Thyroid gland (tissue), 4 donors: Measurements from ENCODE around the gene HEPHL1. TPM values are rescaled to one million over a fixed set of nuclear protein-coding genes. Genes with fewer than 3 reads are reported as not detected.
A peak's percentile ranks its signal among the peaks of the same experiment; 100 is the strongest.

Experiments used
- DNase-seq, 2 donors: peaks; one replicate each; pipeline ENCODE4 v3.0.0-alpha.2; 2019
- H3K27ac ChIP-seq, 3 donors: fragments of 200-600 bp; sonication (generic); 1 replicate in 2 of 3; 2 replicates in 1 of 3; pipeline ENCODE4 v1.5.1; 2016 to 2019; ENCODE audit warnings: mild to moderate bottlenecking in 1 of 3, moderate library complexity in 1 of 3
- H3K27me3 ChIP-seq: fragments of 200-600 bp; sonication (generic); one replicate; pipeline ENCODE4 v1.5.1; 2019
- H3K36me3 ChIP-seq, 2 donors: fragments of 200-600 bp; sonication (generic); one replicate each; pipeline ENCODE4 v1.5.1; 2016 to 2019
- H3K4me1 ChIP-seq, 2 donors: fragments of 200-600 bp; sonication (generic); one replicate each; pipeline ENCODE4 v1.5.1; 2017 to 2019
- H3K4me3 ChIP-seq, 3 donors: fragments of 200-600 bp; sonication (generic); replicated peaks in 1 of 3; 1 replicate in 2 of 3; 2 replicates in 1 of 3; pipeline ENCODE4 v1.5.1; 2016; ENCODE audit warnings: mild to moderate bottlenecking in 1 of 3
- H3K9me3 ChIP-seq: fragments of 200-600 bp; sonication (generic); one replicate; pipeline ENCODE4 v1.5.1; 2017
- POLR2A ChIP-seq, 2 donors: fragments of 450-650 bp; IDR thresholded peaks; one replicate each; pipeline ENCODE4 v1.6.1; 2017; ENCODE audit warnings: antibody characterized with exemption in 2 of 2, mild to moderate bottlenecking in 2 of 2, moderate library complexity in 1 of 2
- WGBS, 2 donors: methylation state at CpG; one replicate each; pipeline ENCODE4 v1.1.5; 2017; 5-methylcytosine and 5-hydroxymethylcytosine counted together
- intact Hi-C: fragments of 100-400 bp; cut with DNase I; formaldehyde crosslinking; loops from one replicate; pipeline ENCODE4 v1.15.1; 2023
- total RNA-seq, 4 donors: library from RNA; depleted of rRNA; stranded (reverse); fragments of >200 nt; gene quantifications; one replicate each; pipeline ENCODE4 v1.2.3, GENCODE V29; 2016
- TF ChIP-seq, protein P1 (sequence below), 6 experiments: fragments of 200-600 bp in 3 of 6; fragments of 450-650 bp in 3 of 6; sonication (generic) in 3 of 6; IDR thresholded peaks; one replicate each; pipeline ENCODE4 v1.5.1; 2016 to 2019; ENCODE audit warnings: antibody characterized with exemption in 6 of 6, mild to moderate bottlenecking in 2 of 6, inconsistent platforms in 1 of 6, moderate library complexity in 1 of 6

Gene HEPHL1
- total RNA-seq, 4 donors from 2014 or later: 0.21 to 0.24 TPM; not detected in 2

DNA sequence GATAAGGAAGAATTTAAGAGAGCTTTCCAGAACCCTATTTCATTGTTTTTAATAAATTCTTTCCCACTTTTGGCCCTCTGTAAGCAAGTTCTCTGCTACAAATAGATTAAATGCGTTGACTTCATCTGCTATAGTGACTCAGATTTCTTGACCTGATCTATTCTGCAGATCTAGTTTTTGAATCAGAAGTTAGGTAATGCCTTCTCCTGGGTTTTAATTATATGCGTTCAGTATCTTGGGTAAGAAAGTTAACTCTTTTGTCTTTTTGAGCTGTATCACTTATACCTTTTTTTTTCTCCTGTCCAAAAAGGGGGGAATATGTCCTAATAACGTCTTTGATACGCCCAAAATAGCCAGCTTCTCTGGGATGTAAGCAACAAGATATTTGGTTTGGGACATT lies 2.4 kb upstream of the HEPHL1 start:
- Histone ChIP-seq H3K9me3 (no peaks in the 10 kb centered on the region), H3K4me3 (no peak overlapping the region), H3K27me3 (no peaks in the 10 kb centered on the region), H3K4me1 (peaks cover 0 to 5% of the 10 kb centered on the region in 2 donors), H3K27ac (no peak overlapping the region), H3K36me3 (no peaks in the 10 kb centered on the region)
- TF ChIP-seq POLR2A (IDR thresholded peaks at IDR 0.05): no peak
- TF ChIP-seq, protein P1, sequence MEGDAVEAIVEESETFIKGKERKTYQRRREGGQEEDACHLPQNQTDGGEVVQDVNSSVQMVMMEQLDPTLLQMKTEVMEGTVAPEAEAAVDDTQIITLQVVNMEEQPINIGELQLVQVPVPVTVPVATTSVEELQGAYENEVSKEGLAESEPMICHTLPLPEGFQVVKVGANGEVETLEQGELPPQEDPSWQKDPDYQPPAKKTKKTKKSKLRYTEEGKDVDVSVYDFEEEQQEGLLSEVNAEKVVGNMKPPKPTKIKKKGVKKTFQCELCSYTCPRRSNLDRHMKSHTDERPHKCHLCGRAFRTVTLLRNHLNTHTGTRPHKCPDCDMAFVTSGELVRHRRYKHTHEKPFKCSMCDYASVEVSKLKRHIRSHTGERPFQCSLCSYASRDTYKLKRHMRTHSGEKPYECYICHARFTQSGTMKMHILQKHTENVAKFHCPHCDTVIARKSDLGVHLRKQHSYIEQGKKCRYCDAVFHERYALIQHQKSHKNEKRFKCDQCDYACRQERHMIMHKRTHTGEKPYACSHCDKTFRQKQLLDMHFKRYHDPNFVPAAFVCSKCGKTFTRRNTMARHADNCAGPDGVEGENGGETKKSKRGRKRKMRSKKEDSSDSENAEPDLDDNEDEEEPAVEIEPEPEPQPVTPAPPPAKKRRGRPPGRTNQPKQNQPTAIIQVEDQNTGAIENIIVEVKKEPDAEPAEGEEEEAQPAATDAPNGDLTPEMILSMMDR (IDR thresholded peaks at IDR 0.05): no peak
- 41 to 58% methylated on average over 4 of the region's 4 CpGs for WGBS, 2 donors
- DNase-seq: no peak
- intact Hi-C loops: no loop called here

DNA sequence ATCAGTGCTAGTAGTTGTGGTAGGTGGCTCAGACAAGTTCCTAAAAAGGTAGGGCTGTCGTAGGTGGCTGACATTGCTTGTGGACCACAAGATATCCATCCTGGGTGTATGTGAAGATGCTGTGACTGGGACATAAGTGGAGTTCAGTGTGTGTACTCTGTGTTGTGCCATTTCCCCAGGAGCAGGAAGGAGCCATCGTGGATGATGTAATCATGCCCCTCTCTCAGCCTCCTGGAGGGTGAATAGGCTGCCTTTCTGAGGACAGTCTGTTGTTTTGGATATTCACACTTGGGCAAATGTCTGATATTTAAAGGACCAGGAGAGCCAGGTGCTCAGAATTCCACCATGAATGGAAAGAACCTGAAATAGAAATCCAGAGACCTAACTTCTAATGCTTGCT lies 2.7 kb downstream of the HEPHL1 start:
- no peaks in the 10 kb centered on the region for H3K36me3 ChIP-seq
- DNase-seq: peak; percentile 19 to 23
- WGBS, 2 donors: 35 to 48% methylated on average over 2 of the region's 2 CpGs

DNA sequence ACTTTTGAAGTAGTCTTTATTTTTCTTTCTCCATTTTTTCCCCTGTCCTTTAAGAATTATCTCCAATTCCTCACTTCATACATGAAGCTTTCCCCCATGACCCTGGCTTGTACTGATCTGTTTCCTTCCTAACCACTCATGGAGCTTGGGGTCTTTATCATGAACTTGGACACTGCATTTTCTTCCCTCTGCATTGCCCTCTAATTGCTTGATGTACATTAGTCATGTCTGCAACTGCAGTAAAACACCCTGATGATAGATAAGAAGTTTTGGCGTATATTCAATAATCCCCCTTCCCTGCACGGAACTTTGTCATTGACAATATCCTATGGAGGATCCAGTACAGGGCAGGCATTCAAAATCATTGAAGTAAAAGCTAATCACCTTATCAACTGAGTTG lies 3.4 kb downstream of the HEPHL1 start:
- WGBS, 2 donors: 84 to 85% methylated on average over 2 of the region's 2 CpGs
- Histone ChIP-seq H3K27ac (no peak overlapping the region), H3K36me3 (no peaks in the 10 kb centered on the region), H3K4me1 (peaks cover 0 to 5% of the 10 kb centered on the region in 2 donors), H3K9me3 (no peaks in the 10 kb centered on the region), H3K27me3 (no peaks in the 10 kb centered on the region), H3K4me3 (no peak overlapping the region)
- no peak for DNase-seq
- TF ChIP-seq, protein P1 (IDR thresholded peaks at IDR 0.05): no peak
- TF ChIP-seq POLR2A (IDR thresholded peaks at IDR 0.05): no peak
- intact Hi-C loops: no loop called here

More for the DNA sequence above, 2.7 kb downstream of the HEPHL1 start:
- Histone ChIP-seq H3K4me1 (peaks cover 0 to 5% of the 10 kb centered on the region in 2 donors), H3K9me3 (no peaks in the 10 kb centered on the region), H3K27ac (no peak overlapping the region), H3K27me3 (no peaks in the 10 kb centered on the region), H3K4me3 (no peak overlapping the region)
- intact Hi-C loops: no loop called here
- TF ChIP-seq, protein P1 (IDR thresholded peaks at IDR 0.05): no peak

DNA sequence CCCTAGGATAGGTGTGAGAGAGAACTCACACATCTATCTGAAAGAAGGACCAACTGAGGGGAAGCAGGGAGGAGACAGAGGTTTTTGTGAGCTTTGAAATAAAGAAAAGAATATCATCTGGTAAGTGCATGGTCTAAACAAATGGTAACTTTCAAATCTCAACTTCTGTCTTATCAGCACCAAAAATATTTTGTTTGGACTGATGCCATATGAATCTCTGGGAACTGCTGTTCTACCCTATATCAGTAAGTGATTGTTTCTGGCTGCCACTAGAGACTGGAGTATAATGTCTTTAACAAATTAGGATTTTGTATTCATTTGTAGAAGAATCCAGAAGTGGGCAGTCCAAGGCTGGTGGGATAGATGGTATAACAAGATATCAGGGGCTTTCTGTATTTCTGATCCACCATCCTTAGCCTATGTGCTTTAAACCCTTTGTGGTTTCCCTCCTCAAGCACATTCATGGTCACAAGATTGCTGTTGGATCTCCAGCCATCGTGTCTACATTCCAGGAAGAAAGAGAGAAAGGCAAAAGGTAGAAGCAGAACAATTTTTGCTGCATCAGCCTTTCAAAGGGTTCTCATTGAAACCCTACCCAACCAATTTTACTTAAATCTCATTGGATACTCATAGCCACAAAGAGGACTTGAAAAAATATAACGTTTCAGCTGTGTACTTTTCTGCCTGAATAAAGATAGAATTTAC lies 4.7 kb downstream of the HEPHL1 start:
- no peak for DNase-seq
- WGBS, 2 donors: 65 to 72% methylated on average over 2 of the region's 2 CpGs
- TF ChIP-seq, protein P1 (IDR thresholded peaks at IDR 0.05): no peak
- no peak for TF ChIP-seq POLR2A (IDR thresholded peaks at IDR 0.05)
- no peak overlapping the region for H3K27ac ChIP-seq
- H3K4me3 ChIP-seq: no peak overlapping the region
- no peaks in the 10 kb centered on the region for H3K36me3 ChIP-seq
- peaks cover 0 to 5% of the 10 kb centered on the region in 2 donors for H3K4me1 ChIP-seq
- no peaks in the 10 kb centered on the region for H3K27me3 ChIP-seq
- intact Hi-C loops: no loop called here
- H3K9me3 ChIP-seq: no peaks in the 10 kb centered on the region

DNA sequence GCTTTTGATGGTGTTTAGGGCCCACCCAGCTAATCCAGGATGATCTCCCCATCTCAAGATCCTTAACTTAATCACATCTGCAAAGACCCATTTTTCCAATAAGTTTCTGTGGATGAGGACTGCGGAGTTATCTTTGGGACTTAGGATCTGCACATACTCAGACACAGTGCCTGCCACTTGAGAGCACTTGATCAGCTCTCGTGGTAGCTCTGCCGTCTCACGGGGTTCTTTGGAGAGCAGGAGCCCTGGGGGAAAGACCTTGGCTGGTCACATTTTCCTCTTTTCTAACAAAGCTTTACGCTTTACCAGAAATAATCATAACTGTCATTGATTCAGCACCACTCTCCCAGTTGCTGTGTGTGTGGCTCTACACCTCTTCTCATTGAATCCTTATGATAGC lies 6.1 kb downstream of the HEPHL1 start:
- Histone ChIP-seq H3K27ac (no peak overlapping the region), H3K27me3 (no peaks in the 10 kb centered on the region), H3K4me1 (peaks cover 0 to 3% of the 10 kb centered on the region in 2 donors), H3K9me3 (no peaks in the 10 kb centered on the region), H3K4me3 (no peak overlapping the region), H3K36me3 (no peaks in the 10 kb centered on the region)
- TF ChIP-seq POLR2A (IDR thresholded peaks at IDR 0.05): no peak
- TF ChIP-seq, protein P1 (IDR thresholded peaks at IDR 0.05): no peak
- DNase-seq: peak; percentile 43 to 45
- intact Hi-C loops: no loop called here
- 45 to 60% methylated on average over 5 of the region's 5 CpGs for WGBS, 2 donors
